ENCODE data around the gene ITGB8.
"Not testable (repeated sequence)": the region's sequence is repeated elsewhere in the genome, so short reads cannot be mapped to it uniquely, and the experiment has no call there.

ITGB8 gene

GRCh38 chr7:20389192-20389591, 58.5 kb downstream of the ITGB8 start:
- peak; percentile 52 for TF ChIP-seq SPI1 (IDR thresholded peaks at IDR 0.05; ENCODE audit: low read depth, low read length)
- FAIRE-seq; DNase-seq (ENCODE audit: insufficient read length, low spot score): not testable (repeated sequence)

GRCh38 chr7:20393021-20393610, 62.4 kb downstream of the ITGB8 start:
- no peak for DNase-seq (ENCODE audit: insufficient read length, low spot score)
- FAIRE-seq = no peak
- TF ChIP-seq POLR2A (IDR thresholded peaks at IDR 0.05; ENCODE audit: low read depth, low read length) = no peak
- TF ChIP-seq TAF1 (IDR thresholded peaks at IDR 0.05; ENCODE audit: low read depth, low read length) = no peak
- TF ChIP-seq SPI1 (IDR thresholded peaks at IDR 0.05; ENCODE audit: low read depth, low read length) = no peak
- TF ChIP-seq PAX5 (IDR thresholded peaks at IDR 0.05; ENCODE audit: insufficient read depth, low read length, severe bottlenecking) = no peak

GRCh38 chr7:20393616-20394015, 62.9 kb downstream of the ITGB8 start:
- no peak for DNase-seq (ENCODE audit: insufficient read length, low spot score)
- FAIRE-seq = no peak
- TF ChIP-seq POLR2A (IDR thresholded peaks at IDR 0.05; ENCODE audit: low read depth, low read length) (no peak), POLR2AphosphoS5 (IDR thresholded peaks at IDR 0.05; ENCODE audit: low read depth, low read length) (no peak), SPI1 (IDR thresholded peaks at IDR 0.05; ENCODE audit: low read depth, low read length) (no peak), TAF1 (IDR thresholded peaks at IDR 0.05; ENCODE audit: low read depth, low read length) (no peak), POU2F2 (IDR thresholded peaks at IDR 0.05; ENCODE audit: low read depth, low read length) (no peak), PAX5 (IDR thresholded peaks at IDR 0.05; ENCODE audit: insufficient read depth, low read length, severe bottlenecking) (no peak)

GRCh38 chr7:20394284-20394683, 63.6 kb downstream of the ITGB8 start:
- no peak for FAIRE-seq
- TF ChIP-seq TAF1 (IDR thresholded peaks at IDR 0.05; ENCODE audit: low read depth, low read length) (no peak), POLR2AphosphoS5 (IDR thresholded peaks at IDR 0.05; ENCODE audit: low read depth, low read length) (no peak), PAX5 (IDR thresholded peaks at IDR 0.05; ENCODE audit: insufficient read depth, low read length, severe bottlenecking) (no peak), POLR2A (IDR thresholded peaks at IDR 0.05; ENCODE audit: low read depth, low read length) (no peak), SPI1 (IDR thresholded peaks at IDR 0.05; ENCODE audit: low read depth, low read length) (no peak), POU2F2 (IDR thresholded peaks at IDR 0.05; ENCODE audit: low read depth, low read length) (no peak)
- DNase-seq (ENCODE audit: insufficient read length, low spot score) = no peak

GRCh38 chr7:20395104-20395503, 64.4 kb downstream of the ITGB8 start:
- DNase-seq (ENCODE audit: insufficient read length, low spot score) (no peak), FAIRE-seq (no peak)
- TF ChIP-seq POLR2A (IDR thresholded peaks at IDR 0.05; ENCODE audit: low read depth, low read length) (no peak), POLR2AphosphoS5 (IDR thresholded peaks at IDR 0.05; ENCODE audit: low read depth, low read length) (no peak), PAX5 (IDR thresholded peaks at IDR 0.05; ENCODE audit: insufficient read depth, low read length, severe bottlenecking) (no peak), SPI1 (IDR thresholded peaks at IDR 0.05; ENCODE audit: low read depth, low read length) (no peak), POU2F2 (IDR thresholded peaks at IDR 0.05; ENCODE audit: low read depth, low read length) (no peak), TAF1 (IDR thresholded peaks at IDR 0.05; ENCODE audit: low read depth, low read length) (no peak)

GRCh38 chr7:20395511-20395910, 64.8 kb downstream of the ITGB8 start:
- no peak for TF ChIP-seq POLR2AphosphoS5 (IDR thresholded peaks at IDR 0.05; ENCODE audit: low read depth, low read length)
- TF ChIP-seq POU2F2 (IDR thresholded peaks at IDR 0.05; ENCODE audit: low read depth, low read length) = no peak
- no peak for TF ChIP-seq POLR2A (IDR thresholded peaks at IDR 0.05; ENCODE audit: low read depth, low read length)
- TF ChIP-seq PAX5 (IDR thresholded peaks at IDR 0.05; ENCODE audit: insufficient read depth, low read length, severe bottlenecking) = no peak
- TF ChIP-seq SPI1 (IDR thresholded peaks at IDR 0.05; ENCODE audit: low read depth, low read length) = no peak
- no peak for TF ChIP-seq TAF1 (IDR thresholded peaks at IDR 0.05; ENCODE audit: low read depth, low read length)
- FAIRE-seq (no peak), DNase-seq (ENCODE audit: insufficient read length, low spot score) (no peak)

- DNase-seq (ENCODE audit: insufficient read length, low spot score) (no peak), FAIRE-seq (no peak)
- TF ChIP-seq TAF1 (IDR thresholded peaks at IDR 0.05; ENCODE audit: low read depth, low read length) (no peak), SPI1 (IDR thresholded peaks at IDR 0.05; ENCODE audit: low read depth, low read length) (no peak), POU2F2 (IDR thresholded peaks at IDR 0.05; ENCODE audit: low read depth, low read length) (no peak), POLR2AphosphoS5 (IDR thresholded peaks at IDR 0.05; ENCODE audit: low read depth, low read length) (no peak), POLR2A (IDR thresholded peaks at IDR 0.05; ENCODE audit: low read depth, low read length) (no peak), PAX5 (IDR thresholded peaks at IDR 0.05; ENCODE audit: insufficient read depth, low read length, severe bottlenecking) (no peak)
These were observed 68.8 kb downstream of the ITGB8 start for GRCh38 chr7:20399521-20399920.

GRCh38 chr7:20401861-20402746, 71.4 kb downstream of the ITGB8 start:
- DNase-seq (ENCODE audit: insufficient read length, low spot score) (no peak), FAIRE-seq (no peak)
- TF ChIP-seq POU2F2 (IDR thresholded peaks at IDR 0.05; ENCODE audit: low read depth, low read length) (no peak), PAX5 (IDR thresholded peaks at IDR 0.05; ENCODE audit: insufficient read depth, low read length, severe bottlenecking) (no peak), SPI1 (IDR thresholded peaks at IDR 0.05; ENCODE audit: low read depth, low read length) (no peak)

- FAIRE-seq (no peak), DNase-seq (ENCODE audit: insufficient read length, low spot score) (no peak)
- TF ChIP-seq TAF1 (IDR thresholded peaks at IDR 0.05; ENCODE audit: low read depth, low read length) (no peak), PAX5 (IDR thresholded peaks at IDR 0.05; ENCODE audit: insufficient read depth, low read length, severe bottlenecking) (no peak), POLR2A (IDR thresholded peaks at IDR 0.05; ENCODE audit: low read depth, low read length) (no peak), SPI1 (IDR thresholded peaks at IDR 0.05; ENCODE audit: low read depth, low read length) (no peak), POU2F2 (IDR thresholded peaks at IDR 0.05; ENCODE audit: low read depth, low read length) (no peak), POLR2AphosphoS5 (IDR thresholded peaks at IDR 0.05; ENCODE audit: low read depth, low read length) (no peak)
These were observed 72.1 kb downstream of the ITGB8 start for GRCh38 chr7:20402747-20403230.

All from GM12891 (cell line).